Ramos (cell line): ENCODE measurements around the gene GDA.

Experiments
- in situ Hi-C: fragments of 300-500 bp; cut with MboI; formaldehyde crosslinking; loops from one replicate; pipeline ENCODE4 v1.14.3; 2022; ENCODE audit warnings: low sequenced_read_pairs; ENCODE audit not compliant: unreplicated experiment

The GDA gene

DNA sequence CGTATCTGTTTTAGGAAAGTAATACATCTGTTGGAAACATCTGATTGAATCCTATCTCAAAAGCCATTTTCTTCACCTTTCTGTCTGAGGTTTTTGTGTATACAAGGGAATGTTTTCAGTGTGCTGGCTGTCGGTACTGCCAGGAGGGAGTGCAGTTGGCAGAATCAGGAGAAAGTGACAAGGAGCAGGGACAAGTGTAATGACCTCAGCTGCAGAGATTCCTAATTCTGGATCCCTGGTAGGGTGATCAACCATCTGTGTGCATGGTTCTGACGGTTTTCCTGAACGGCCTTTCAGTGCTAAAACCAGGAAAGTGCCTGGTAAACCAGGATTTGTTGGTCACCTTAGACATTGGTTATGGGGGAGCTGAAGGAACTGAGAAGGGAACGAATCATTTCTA is 1.6 kb upstream of the GDA start:
- in situ Hi-C loops = no loop called here

DNA sequence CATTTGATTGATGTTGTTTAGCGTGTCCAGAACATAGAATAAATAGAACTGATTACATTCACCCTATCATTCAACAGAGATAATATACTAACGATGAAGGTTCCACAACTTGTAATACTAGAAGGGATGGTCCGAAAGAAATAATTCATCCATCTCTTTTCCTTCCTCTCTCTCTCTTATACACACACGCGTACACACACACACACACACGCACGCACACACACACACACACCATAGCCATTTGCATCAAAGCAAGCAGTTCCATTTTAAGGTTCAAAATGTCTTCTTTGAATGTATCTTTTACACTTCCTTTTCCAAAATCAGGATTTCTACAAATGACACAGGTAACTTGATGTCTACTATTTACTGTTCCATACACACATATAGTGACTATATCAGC is 887 bp downstream of the GDA start:
- in situ Hi-C loops = loop anchor here (25.0 kb wide), 1 partner anchor 88 kb away; the partner anchor contains the start of gene C9orf57

DNA sequence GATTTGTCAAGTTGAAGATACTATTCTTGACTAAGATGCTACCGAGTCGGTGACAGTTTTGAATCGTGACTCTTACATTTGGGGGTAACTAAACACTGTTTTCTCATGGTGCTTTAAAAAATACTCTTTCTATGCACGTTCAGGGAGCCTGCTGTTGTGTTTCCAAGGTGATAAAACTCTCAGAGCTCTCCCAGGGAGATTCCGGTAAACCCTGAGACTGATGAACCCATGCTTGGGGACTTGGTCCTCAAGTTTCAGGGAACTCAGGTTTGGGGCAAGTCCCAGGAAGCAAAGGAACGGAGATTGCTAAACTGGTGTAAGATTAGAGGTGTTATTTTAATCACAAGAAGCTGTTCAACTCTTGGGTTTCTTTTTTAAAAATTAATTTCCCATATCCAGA is 1.4 kb downstream of the GDA start:
- in situ Hi-C loops = loop anchor here (25.0 kb wide), 1 partner anchor 88 kb away; the partner anchor contains the start of gene C9orf57

DNA sequence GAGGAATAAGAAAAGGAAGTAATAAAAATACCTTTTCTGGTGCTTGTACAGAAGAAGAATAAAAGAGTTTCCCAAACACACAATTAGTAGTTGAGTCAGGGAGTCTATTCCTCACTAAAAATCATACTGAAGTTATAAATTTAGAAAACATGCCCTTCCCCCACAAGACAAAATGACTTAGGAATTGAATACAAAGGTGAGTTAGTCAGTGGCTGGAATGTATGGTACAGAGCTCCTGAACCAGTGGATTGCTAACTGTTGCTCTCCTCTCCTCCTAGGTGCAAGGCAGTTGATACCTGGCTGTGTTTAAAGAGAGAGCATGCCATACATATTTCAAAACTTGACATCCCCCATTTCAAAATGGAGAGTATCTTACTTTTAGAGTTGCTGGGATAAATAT is 1.9 kb downstream of the GDA start:
- in situ Hi-C loops = loop anchor here (25.0 kb wide), 1 partner anchor 89 kb away; the partner anchor contains the start of gene C9orf57

DNA sequence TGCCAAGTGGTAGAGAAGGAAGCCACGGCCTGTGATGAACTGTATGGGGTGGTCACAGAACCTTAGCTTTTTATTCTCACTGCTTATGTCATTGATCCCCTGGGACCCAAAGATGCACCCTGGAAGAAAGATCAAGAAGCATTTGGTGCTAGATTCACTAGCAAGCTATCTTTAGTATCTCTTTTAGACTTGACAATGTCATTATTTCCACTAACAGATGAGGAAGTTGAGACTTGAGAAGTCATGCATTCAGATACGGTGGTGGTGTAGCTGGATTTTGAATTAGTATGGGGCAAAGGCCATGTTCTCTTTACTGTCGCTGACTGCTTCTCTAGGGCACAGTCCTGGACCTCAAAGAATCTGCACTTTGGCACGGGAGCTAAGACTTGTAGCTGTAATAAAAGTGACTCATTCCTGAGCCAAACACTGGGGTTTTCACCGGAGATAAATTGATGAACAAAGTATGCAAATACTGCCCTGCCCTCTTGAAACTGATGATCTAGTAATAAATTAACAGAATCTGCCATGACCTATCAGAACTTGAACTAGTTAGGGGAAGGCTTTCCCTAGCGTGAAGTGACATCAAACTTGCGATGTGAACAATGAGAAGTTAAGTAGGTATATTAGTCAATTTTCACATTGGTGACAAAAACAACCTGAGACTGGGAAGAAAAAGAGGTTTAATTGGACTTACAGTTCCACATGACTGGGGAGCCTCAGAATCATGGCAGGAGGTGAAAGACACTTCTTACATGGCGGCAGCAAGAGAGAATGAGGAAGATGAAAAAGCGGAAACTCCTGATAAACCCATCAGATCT is 5.4 kb downstream of the GDA start:
- in situ Hi-C loops = loop anchor here (25.0 kb wide), 1 partner anchor 92 kb away; the partner anchor contains the start of gene C9orf57

DNA sequence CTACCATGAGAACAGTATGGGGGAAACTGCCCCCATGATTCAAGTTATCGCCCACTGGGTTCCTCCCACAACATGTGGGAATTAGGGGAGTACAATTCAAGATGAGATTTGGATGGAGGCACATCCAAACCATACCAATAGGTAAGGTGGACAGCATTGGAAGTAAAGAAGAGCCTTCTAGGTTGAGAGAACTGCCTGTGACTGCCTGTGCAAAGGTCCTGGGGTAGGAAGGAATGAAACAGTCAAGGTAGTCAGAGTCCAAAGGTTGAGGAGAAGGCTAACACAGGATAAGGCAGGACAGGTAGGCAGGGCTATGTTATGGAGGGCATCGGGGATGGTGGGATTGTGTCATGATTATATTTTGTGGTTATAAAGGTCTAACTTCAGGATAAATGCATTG is 6.1 kb downstream of the GDA start:
- in situ Hi-C loops = loop anchor here (25.0 kb wide), 1 partner anchor 93 kb away; the partner anchor contains the start of gene C9orf57

DNA sequence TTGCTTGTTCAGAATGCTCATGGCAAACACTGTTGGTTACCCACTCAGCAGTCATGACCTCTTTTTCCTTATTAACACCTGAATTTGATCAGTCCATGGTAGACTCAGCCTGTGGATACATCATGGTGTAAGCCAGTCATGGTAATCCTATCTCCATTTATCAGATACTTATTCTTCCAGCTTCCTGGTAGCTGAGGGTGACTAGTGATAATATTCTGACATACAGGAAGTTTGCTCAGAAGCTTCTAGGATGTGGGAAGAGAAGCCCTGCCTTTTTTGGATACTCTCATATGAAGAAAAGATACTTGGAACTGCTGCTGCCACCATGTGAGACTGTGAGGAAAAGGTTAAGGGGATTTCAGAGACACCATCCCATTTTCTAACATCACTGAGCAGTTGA is 7.3 kb downstream of the GDA start:
- in situ Hi-C loops = loop anchor here (25.0 kb wide), 1 partner anchor 94 kb away; the partner anchor contains the start of gene C9orf57

DNA sequence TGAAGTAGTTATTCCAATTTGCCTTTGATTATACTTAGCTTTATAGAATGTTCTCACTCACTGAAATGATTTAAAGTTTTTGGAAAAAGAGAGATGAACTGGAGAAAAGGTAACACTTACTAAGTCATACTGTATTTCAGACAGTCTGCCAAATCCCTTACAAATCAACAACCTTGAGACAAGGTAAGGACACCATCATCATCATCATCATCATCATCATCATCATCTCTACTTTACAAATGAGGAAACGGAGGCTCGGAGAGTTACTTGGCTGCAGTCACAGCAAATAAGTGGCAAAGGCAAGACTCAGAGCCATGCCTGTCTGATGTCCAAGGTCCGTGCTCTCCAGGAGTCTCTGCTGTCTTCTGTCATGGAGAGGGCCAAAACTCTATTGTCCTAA is 9.4 kb downstream of the GDA start:
- in situ Hi-C loops = loop anchor here (25.0 kb wide), 1 partner anchor 96 kb away; the partner anchor contains the start of gene C9orf57

DNA sequence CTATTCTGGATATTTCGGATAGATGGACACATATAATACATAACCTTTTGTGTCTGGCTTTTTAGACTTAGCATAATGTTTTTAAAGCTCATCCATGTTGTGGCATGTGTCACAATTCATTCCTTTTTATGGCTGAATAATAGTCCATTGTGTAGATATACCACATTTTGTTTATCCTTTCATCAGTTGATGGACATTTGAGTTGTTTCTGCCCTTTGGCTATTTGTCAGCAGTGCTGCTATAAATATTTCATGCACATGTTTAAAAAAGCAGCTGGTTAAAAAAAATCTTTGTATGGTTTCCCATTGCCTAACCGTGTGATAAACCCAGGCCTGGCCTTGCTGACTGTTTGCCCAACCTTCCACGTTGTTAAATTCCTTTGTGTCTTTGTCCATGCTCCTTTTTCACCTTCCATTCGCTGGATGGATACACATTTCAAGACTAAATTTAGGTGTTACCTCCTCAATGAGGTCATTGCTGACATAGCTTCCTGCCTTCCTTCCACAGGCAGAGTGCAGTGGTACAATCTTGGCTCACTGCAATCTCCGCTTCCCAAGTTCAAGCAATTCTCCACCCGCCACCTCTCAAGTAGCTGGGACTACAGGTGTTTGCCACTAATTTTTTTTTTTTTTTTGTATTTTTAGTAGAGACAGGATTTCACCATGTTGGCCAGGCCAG is 11.3 kb downstream of the GDA start:
- in situ Hi-C loops = loop anchor here (25.0 kb wide), 1 partner anchor 98 kb away; the partner anchor contains the start of gene C9orf57

DNA sequence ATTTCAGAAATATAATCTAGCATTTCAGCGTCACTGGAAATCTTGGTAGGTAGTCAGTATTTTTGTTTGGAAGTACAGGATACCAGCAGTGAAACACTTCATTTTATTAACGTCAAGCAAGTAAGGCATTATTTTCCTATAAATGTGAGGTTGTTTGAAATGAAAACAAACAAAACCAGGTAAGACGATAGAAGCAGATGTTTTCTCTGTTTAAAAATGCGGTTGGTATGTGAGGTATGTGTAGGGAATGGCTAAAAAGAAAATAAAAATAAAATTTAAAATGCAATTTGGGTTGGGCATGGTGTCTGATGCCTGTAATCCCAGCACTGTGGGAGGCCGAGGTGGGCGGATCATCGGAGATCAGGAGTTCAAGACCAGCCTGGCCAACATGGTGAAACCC is 16.1 kb downstream of the GDA start:
- in situ Hi-C loops = loop anchor here (25.0 kb wide), 1 partner anchor 103 kb away; the partner anchor contains the start of gene C9orf57

DNA sequence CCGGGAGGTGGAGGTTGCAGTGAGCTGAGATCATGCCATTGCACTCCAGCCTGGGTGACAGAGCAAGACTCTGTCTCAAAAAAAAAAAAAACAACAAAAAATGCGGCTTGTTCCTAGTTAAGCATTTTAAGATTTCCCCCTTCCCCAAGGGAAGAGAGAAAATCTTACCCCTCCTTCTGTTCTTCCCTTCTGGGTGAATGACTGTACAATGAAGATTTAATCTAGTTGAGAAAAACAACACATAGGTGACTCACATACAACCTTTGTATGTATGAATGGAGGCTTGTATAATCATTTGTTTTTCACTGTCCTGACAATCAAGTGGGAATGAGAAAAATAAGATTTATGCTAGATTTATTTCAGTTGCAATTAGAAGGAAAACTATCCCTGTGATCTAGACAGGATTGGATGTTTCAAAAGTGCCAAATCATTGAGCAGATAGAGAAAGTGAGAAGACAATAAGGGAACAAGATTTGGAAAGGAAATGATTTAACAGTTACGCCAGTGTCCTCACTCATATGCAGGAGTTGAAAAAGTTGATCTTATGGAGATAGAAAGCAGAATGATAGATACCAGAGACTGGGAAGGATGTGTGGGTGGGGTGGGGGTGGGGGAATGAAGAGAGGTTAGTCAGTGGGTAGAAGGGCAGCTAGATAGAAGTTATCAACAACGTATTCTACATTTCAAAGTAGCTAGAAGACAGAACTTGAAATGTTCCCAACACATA is 16.7 kb downstream of the GDA start:
- in situ Hi-C loops = loop anchor here (25.0 kb wide), 1 partner anchor 104 kb away; the partner anchor contains the start of gene C9orf57

DNA sequence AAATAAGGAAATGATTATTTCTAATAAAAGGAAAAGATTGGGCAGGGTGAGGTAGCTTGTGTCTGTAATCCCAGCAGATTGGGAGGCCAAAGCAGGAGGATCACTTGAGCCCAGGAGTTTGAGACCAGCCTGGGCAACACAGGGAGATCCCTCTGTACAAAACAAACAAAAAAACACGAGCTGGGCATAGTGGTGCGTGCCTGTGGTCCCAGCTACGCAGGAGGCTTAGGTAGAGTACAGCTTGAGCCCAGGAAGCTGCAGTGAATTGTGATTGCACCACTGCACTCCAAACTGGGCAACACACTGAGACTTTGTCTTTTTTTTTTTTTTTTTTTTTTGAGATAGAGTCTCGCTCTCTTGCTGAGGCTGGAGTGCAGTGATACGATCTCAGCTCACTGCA is 18.8 kb downstream of the GDA start:
- in situ Hi-C loops = loop anchor here (25.0 kb wide), 1 partner anchor 106 kb away; the partner anchor contains the start of gene C9orf57

DNA sequence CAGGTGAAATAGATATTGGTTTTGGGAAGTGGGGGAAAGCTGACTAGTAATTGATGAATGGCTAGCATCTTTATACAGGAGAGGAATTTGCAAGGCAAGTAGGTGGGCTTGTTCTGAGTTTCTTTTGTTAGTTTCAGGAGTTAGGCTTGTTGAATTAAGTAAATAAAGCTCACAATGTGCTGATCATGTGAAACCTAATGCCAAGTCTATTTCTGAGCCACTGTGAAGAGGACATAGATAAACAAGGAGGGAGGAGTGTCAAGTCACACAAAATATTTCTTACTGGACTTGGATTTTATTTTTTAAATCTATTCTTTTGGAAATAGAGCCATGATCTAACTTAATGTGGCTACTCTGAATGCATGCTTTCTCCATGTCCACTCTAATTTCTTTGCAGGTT is 19.9 kb downstream of the GDA start:
- in situ Hi-C loops = loop anchor here (25.0 kb wide), 1 partner anchor 107 kb away; the partner anchor contains the start of gene C9orf57

DNA sequence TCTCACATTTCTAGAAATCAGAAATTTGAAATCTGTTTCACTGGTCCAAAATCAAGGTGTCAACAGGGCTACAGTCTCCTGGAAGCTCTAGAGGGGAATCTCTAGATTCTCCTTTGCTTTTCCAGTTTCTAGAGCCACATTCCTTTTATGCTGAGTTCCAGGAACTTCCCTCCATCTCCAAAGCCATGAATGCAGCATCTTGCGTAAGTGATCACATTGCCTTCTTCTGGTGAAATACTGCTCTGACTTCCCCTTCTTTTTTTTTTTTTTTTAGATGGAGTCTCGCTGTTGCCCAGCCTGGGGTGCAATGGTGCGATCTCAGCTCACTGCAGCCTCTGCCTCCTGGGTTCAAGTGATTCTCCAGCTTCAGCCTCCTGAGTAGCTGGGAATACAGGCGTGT is 23.8 kb downstream of the GDA start:
- in situ Hi-C loops = loop anchor here (25.0 kb wide), 1 partner anchor 111 kb away; the partner anchor contains the start of gene C9orf57

DNA sequence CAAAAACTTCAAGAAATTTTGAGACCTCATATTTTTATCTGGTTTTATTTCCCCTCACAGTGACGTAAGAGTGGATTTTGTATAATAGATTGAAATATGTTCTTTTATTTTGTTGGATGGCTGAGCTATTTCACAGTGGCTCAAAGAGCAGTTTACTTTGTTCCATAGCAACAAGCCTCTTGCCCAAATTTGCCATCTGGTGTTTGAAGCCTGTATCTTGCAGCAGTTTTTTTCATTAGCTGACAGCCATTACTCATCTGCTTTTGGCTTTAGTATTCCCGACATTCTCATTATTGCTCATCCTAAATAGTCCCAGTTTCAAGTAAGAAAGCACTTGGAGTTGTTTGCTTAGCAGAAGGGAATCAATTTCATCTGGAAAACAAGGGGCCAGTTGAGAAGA is 36.3 kb downstream of the GDA start:
- in situ Hi-C loops = no loop called here

DNA sequence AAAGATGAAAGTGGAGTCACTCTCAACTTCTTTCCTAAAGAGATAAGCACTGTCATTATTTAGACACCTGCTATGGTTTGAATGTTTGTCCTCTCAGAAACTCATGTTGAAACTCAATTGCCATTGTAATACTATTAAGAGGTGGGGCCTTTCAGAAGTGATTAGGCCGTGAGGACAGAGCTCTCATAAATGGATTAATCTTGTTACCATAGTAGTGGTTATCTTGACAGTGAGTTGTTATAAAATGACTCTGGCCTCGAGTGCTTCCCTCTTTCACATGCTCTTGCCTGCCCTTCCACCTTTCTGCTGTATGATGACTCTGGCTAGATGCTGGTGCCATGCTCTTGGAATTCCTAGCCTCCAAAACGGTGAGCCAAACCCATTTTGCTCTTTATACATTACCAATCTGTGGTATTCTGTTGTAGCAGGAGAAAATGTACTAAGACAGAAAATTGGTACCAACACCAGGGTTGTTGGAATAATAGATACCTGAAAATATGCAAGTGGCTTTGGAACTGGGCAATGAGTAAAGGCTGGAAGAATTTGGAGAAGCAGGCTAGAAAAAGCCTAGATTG is 38.0 kb downstream of the GDA start:
- in situ Hi-C loops = no loop called here

DNA sequence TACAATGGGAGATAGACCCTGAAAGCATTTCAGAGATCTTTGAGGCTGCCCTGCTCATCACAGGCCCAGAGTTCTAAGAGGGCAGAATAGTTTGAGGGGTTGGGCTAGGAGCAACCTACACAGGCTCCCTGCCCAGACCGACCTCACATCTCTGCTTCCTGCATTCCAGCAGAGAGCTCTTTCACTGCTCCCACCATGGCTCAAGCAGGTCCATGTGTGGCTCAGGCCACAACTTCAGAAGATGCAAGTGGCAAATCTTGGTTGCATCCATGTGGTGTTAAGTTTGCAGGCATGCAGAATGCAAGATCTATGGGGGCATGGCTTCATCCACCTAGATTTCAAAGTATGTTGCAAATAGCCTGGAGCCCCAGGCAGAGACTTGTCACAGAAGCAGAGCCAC is 39.0 kb downstream of the GDA start:
- in situ Hi-C loops = no loop called here

DNA sequence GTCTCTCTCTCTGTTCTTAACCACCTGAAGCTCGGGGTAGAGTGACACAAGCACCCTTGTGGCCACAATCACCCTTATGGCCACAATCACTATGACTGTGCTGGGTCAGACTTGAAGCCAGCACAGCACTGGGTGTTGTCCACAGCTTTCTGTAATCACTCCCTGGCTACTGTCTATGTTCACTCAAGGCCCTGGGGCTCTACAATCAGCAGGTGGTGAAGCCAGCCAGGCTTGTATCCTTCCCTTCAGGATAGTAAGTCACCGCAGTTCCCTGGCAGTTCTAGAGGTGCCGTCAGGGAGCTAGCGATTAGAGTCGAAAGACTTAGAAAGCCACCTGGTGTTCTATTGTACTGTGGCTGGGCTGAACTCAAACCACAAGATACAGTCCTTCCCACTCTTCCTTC is 44.2 kb downstream of the GDA start:
- in situ Hi-C loops = no loop called here

DNA sequence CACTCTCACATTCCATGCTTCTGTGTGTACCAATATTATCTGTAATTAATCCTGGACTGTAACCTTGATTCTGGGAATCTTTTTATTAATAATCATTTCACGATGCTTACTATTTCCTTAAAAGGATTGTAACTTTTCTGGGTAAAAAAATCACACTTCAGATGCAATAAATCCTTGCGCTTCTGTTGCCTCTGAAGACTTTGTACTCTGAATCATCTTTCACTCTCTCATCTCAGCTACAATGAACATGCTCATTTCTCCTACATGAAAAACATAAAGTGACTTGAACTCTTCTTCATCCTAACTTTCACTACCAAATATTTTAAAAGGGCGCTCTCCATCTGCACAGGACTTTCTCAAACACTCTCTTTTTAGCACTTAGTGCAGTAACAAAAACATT is 50.0 kb downstream of the GDA start:
- in situ Hi-C loops = no loop called here

DNA sequence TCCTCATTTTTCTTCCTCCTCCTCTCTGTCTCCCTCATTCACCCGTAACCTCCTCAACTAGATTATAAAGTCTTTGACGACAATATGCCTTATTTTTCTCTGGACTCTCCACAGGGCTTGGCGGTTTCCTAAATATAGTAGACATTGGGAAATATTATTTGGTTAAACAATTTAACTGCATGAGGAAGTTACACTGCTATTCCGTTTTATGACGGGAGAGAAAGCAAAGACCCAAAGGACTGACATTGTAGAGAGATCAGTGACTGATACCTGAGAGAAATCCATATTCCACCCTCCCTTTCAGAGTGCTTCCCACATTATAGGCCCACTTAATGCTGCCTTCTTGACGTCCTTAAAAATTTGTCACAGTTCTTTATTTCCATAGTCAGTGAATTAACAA is 51.2 kb downstream of the GDA start:
- in situ Hi-C loops = no loop called here
